ENCODE data around the gene NCR3LG1.

NCR3LG1 gene

DNA sequence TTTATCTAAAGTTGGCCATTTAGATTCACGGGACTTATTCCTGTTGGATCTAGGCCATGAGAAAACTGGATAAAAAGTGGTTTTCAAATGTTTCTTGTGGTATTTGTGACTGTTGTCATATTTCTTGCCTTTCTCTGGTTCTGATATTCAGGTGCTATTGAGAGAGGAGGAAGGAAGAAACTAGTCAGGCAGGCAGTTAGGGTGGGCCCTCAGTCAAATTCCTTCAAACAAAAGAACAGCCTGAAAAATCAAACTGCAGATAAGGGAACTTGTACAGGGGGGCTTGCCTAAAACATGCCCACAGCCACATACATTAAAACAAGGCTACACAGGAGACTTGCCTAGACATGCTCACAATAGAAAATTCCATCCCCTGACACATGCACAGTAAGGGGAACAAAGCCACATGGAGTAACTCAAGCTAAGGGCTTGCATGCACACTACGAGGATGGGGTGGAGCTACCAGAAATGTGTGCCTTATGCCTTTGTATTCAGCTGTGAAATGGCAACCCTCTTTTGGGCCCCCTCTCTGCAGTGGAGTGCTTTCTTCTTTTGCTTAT lies 18.2 kb downstream of the NCR3LG1 start:
- CTCF ChIA-PET: interaction anchor here (0.6 kb wide), 1 partner anchor 61 kb away, joined by 4 read pairs; no protein-coding TSS in a partner anchor
- TF ChIP-seq, protein P1, sequence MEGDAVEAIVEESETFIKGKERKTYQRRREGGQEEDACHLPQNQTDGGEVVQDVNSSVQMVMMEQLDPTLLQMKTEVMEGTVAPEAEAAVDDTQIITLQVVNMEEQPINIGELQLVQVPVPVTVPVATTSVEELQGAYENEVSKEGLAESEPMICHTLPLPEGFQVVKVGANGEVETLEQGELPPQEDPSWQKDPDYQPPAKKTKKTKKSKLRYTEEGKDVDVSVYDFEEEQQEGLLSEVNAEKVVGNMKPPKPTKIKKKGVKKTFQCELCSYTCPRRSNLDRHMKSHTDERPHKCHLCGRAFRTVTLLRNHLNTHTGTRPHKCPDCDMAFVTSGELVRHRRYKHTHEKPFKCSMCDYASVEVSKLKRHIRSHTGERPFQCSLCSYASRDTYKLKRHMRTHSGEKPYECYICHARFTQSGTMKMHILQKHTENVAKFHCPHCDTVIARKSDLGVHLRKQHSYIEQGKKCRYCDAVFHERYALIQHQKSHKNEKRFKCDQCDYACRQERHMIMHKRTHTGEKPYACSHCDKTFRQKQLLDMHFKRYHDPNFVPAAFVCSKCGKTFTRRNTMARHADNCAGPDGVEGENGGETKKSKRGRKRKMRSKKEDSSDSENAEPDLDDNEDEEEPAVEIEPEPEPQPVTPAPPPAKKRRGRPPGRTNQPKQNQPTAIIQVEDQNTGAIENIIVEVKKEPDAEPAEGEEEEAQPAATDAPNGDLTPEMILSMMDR (conservative IDR thresholded peaks at IDR 0.05; ENCODE audit: low read depth): no peak
- H3K27ac ChIP-seq: no peak overlapping the region
- POLR2A ChIA-PET (ENCODE audit: low non-redundant PET): no interaction called here
- no peak for DNase-seq (ENCODE audit: low spot score)

DNA sequence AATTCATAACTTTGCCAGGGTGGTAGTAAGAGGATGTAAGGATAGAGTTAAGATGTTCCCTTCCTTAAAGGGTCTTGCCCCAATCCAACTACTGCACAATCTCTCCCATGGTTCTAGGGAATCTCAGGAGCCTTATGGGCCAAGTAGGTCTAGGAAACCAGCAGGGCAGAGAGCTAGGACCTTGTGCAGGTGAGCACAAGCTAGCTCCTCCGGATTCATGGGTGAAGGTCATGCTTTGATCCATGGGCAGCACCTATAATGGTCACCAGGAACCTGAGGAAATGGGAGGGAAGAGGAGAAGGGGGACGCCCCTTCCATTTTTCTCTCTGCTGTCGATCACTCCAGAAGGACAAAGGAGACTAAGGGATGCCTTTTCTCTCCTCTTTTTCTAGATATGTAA lies 20.0 kb downstream of the NCR3LG1 start:
- ChIA-PET CTCF (no interaction called here), POLR2A (ENCODE audit: low non-redundant PET) (no interaction called here)
- no peak for DNase-seq (ENCODE audit: low spot score)
- no peak overlapping the region for H3K27ac ChIP-seq
- TF ChIP-seq, protein P1 (conservative IDR thresholded peaks at IDR 0.05; ENCODE audit: low read depth): no peak

- H3K27ac ChIP-seq: no peak overlapping the region
- ChIA-PET CTCF (no interaction called here), POLR2A (ENCODE audit: low non-redundant PET) (no interaction called here)
- no peak for DNase-seq (ENCODE audit: low spot score)
- TF ChIP-seq, protein P1 (conservative IDR thresholded peaks at IDR 0.05; ENCODE audit: low read depth): no peak
These were observed 23.9 kb downstream of the NCR3LG1 start for GRCh38 chr11:17375547-17375946.

DNA sequence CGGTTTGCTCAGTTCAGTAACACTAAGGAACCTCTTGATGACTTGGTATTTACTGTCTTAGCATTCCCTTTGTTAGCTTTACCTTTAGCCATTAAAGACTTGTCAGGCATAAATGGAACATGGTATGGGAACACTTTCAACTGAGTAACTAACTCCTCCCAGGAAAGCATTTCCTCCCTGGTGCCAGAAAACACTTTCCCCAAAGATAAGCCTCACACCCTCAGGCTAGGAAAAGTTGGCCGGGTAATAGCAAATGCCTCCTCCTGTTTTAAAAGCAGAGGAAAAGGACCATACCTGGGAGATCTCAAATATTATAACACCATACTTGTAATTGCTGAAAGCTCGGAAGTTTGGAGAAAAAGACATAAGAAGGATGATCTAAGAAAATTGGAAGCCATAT lies 24.9 kb downstream of the NCR3LG1 start:
- no peak overlapping the region for H3K27ac ChIP-seq
- TF ChIP-seq, protein P1 (conservative IDR thresholded peaks at IDR 0.05; ENCODE audit: low read depth): no peak
- no peak for DNase-seq (ENCODE audit: low spot score)
- ChIA-PET POLR2A (ENCODE audit: low non-redundant PET) (no interaction called here), CTCF (no interaction called here)

GRCh38 chr11:17378655-17379054 lies 27.1 kb downstream of the NCR3LG1 start:
- DNase-seq (ENCODE audit: low spot score): no peak
- TF ChIP-seq, protein P1 (conservative IDR thresholded peaks at IDR 0.05; ENCODE audit: low read depth): no peak
- ChIA-PET POLR2A (ENCODE audit: low non-redundant PET) (no interaction called here), CTCF (interaction anchor here (0.9 kb wide), 1 partner anchor 14 kb away, joined by 3 read pairs; no protein-coding TSS in a partner anchor)
- peak overlapping the region; percentile 66 for H3K27ac ChIP-seq

DNA sequence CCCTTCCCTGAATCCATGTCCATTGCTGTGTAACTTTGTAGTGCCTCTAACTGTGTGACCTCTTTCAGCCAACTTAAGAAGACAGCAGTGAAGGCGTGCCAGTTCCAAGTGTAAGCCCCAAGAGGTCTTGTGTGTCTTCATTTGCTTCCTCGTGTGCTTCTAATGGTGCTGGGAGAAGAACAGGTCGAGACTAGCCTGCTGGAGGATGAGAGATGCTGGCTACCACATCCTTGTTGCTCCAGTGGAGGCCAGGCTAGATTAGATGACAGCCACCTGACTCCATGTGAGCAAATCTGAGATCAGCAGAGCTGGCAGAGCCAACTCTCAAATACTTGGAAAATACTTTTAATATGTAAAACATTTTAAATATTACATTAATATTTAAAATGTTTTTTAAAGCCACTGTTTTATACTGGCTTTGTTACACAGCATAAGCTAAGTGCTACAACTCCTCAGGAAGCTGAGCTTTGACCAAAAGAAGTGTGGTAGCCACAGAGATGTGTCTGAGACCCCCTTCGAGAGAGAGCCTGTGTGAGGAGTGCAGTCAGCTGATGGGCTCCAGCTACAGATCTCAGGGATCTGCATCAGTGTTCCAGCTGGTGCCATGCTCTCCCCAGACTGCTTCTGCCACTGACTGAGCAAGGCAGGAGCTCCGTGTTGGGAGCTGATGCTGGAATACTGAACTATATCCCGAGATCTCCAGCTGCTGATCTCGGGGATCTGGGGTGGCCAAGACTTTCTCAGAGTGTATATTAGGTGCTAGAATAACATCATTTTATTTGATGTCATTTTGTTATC lies 28.0 kb downstream of the NCR3LG1 start:
- POLR2A ChIA-PET (ENCODE audit: low non-redundant PET): no interaction called here
- TF ChIP-seq, protein P1 (conservative IDR thresholded peaks at IDR 0.05; ENCODE audit: low read depth): no peak

More for the DNA sequence above, 28.0 kb downstream of the NCR3LG1 start:
- CTCF ChIA-PET: interaction anchor here (0.9 kb wide), 1 partner anchor 15 kb away, joined by 3 read pairs; no protein-coding TSS in a partner anchor
- H3K27ac ChIP-seq: no peak overlapping the region
- DNase-seq (ENCODE audit: low spot score): no peak

All from RWPE1 (cell line).